Esophagus squamous epithelium (tissue), 4 donors: Measurements from ENCODE around the gene CFAP92.

Experiments
- CTCF ChIP-seq, 6 experiments: fragments of 450-650 bp in 4 of 6; fragments of 200-600 bp in 2 of 6; sonication (generic) in 2 of 6; IDR thresholded peaks; one replicate each; pipeline ENCODE4 v1.5.1; 2016 to 2019; ENCODE audit warnings: antibody characterized with exemption in 6 of 6, mild to moderate bottlenecking in 4 of 6, moderate library complexity in 4 of 6
- POLR2A ChIP-seq, 4 donors: fragments of 450-650 bp; IDR thresholded peaks; one replicate each; pipeline ENCODE4 v1.6.1; 2017; ENCODE audit warnings: antibody characterized with exemption in 4 of 4, mild to moderate bottlenecking in 4 of 4, moderate library complexity in 3 of 4

- TF ChIP-seq CTCF (IDR thresholded peaks at IDR 0.05) (peak in 2 of 6 experiments; percentile 17 to 27), POLR2A (IDR thresholded peaks at IDR 0.05) (no peak)
These were observed 30.0 kb upstream of the CFAP92 start for GRCh38 chr3:129023909-129024308.
